Neural progenitor cell (in vitro differentiated cells): ENCODE results near the gene WDR20. TPM values are rescaled to one million over a fixed set of nuclear protein-coding genes. Genes with fewer than 3 reads are reported as not detected.

Experiments
- DNase-seq: peaks from one replicate; pipeline ENCODE4 v3.0.0-alpha.2; 2016; ENCODE audit warnings: low spot score
- H2AFZ ChIP-seq: fragments of 200-600 bp; sonication (generic); replicated peaks from 2 replicates; pipeline ENCODE4 v1.6.1; 2016; ENCODE audit warnings: antibody characterized with exemption
- H3F3A ChIP-seq: fragments of 200-600 bp; sonication (generic); 2 replicates; pipeline ENCODE4 v1.6.1; 2016; ENCODE audit warnings: antibody characterized with exemption, low read depth
- H3K27ac ChIP-seq: fragments of 200-600 bp; sonication (generic); 2 replicates; pipeline ENCODE4 v1.5.1; 2016; ENCODE audit warnings: mild to moderate bottlenecking
- H3K27me3 ChIP-seq: fragments of 200-600 bp; sonication (generic); 2 replicates; pipeline ENCODE4 v1.6.1; 2016; ENCODE audit warnings: mild to moderate bottlenecking, moderate library complexity
- H3K36me3 ChIP-seq: fragments of 200-600 bp; sonication (generic); 2 replicates; pipeline ENCODE4 v1.5.1; 2016
- H3K4me1 ChIP-seq: fragments of 200-600 bp; sonication (generic); 2 replicates; pipeline ENCODE4 v1.6.1; 2016; ENCODE audit warnings: mixed run types
- H3K4me2 ChIP-seq: fragments of 200-600 bp; sonication (generic); 2 replicates; pipeline ENCODE4 v1.6.1; 2016
- H3K4me3 ChIP-seq: fragments of 200-600 bp; sonication (generic); 2 replicates; pipeline ENCODE4 v1.5.1; 2016
- H3K79me2 ChIP-seq: fragments of 200-600 bp; sonication (generic); 2 replicates; pipeline ENCODE4 v1.6.1; 2016; ENCODE audit warnings: low read depth
- H3K9ac ChIP-seq: fragments of 200-600 bp; sonication (generic); 2 replicates; pipeline ENCODE4 v1.6.1; 2016
- H3K9me3 ChIP-seq: fragments of 200-600 bp; sonication (generic); 2 replicates; pipeline ENCODE4 v1.5.1; 2016; ENCODE audit warnings: low read depth
- H4K20me1 ChIP-seq: fragments of 200-600 bp; sonication (generic); 2 replicates; pipeline ENCODE4 v1.6.1; 2016; ENCODE audit warnings: low read depth
- H3K27ac Mint-ChIP-seq: 3 replicates; pipeline ENCODE4 v1.8.0; 2021; ENCODE audit warnings: mixed read lengths
- H3K27me3 Mint-ChIP-seq: 2 replicates; pipeline ENCODE4 v1.8.0; 2022; ENCODE audit warnings: low read depth, mild to moderate bottlenecking, inconsistent platforms, moderate library complexity, mixed read lengths; ENCODE audit not compliant: insufficient read depth
- H3K36me3 Mint-ChIP-seq: 3 replicates; pipeline ENCODE4 v1.8.0; 2021; ENCODE audit warnings: mixed read lengths
- H3K4me1 Mint-ChIP-seq: 3 replicates; pipeline ENCODE4 v1.8.0; 2021; ENCODE audit warnings: mixed read lengths
- H3K4me3 Mint-ChIP-seq: 3 replicates; pipeline ENCODE4 v1.8.0; 2021; ENCODE audit warnings: mild to moderate bottlenecking, moderate library complexity, mixed read lengths
- H3K9me3 Mint-ChIP-seq: 3 replicates; pipeline ENCODE4 v1.8.0; 2020; ENCODE audit warnings: mixed read lengths
- EZH2 ChIP-seq: fragments of 200-600 bp; sonication (generic); IDR thresholded peaks from 2 replicates; pipeline ENCODE4 v1.6.1; 2017; ENCODE audit warnings: antibody characterized with exemption, mild to moderate bottlenecking, moderate library complexity
- EZH2phosphoT487 ChIP-seq: fragments of 200-600 bp; sonication (generic); IDR thresholded peaks from 2 replicates; pipeline ENCODE4 v1.6.1; 2017; ENCODE audit warnings: antibody characterized with exemption
- total RNA-seq: library from RNA; depleted of rRNA; stranded (reverse); fragments of >200 nt; gene quantifications from 2 replicates; pipeline ENCODE4 v1.2.3, GENCODE V29; 2015; ENCODE audit warnings: low replicate concordance
- TF ChIP-seq, protein P1 (sequence below): fragments of 200-600 bp; sonication (generic); IDR thresholded peaks from 2 replicates; pipeline ENCODE4 v1.5.1; 2017; ENCODE audit warnings: antibody characterized with exemption, mild to moderate bottlenecking

WDR20 gene
- total RNA-seq, 1 donor from 2014 or later = 22.4 TPM

DNA sequence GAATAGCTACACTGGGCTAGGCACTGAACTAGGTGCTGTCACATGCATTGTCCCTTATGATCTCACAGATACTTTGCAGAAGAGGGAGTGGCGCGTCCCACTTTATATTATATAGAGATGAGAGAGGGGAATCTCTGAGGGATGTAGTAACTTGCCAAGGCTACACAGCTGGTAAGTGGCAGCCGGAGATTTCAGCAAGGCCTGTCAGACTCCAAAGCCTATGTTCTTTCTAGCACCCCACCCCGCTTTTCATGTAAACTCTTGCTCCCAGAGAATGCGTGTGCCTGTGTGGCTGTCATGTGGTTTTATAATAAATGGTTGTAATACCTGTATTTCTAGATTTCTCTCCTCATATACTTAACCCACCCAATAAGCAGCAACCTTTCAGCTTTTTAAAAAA is 39.1 kb downstream of the WDR20 start:
- peaks cover 8% of the 10 kb centered on the region for H3K4me1 Mint-ChIP-seq
- H3K36me3 Mint-ChIP-seq = peaks cover 4% of the 10 kb centered on the region
- H3K4me3 Mint-ChIP-seq = no peak overlapping the region
- Histone ChIP-seq H3K4me1 (peaks cover 22% of the 10 kb centered on the region), H3K4me2 (no peak overlapping the region), H3K27ac (no peak overlapping the region), H3K4me3 (no peak overlapping the region), H4K20me1 (peaks cover 39% of the 10 kb centered on the region), H3F3A (peaks cover 12% of the 10 kb centered on the region), H2AFZ (no peak overlapping the region), H3K27me3 (no peaks in the 10 kb centered on the region), H3K79me2 (peaks cover 86% of the 10 kb centered on the region), H3K36me3 (no peaks in the 10 kb centered on the region), H3K9me3 (no peaks in the 10 kb centered on the region), H3K9ac (no peak overlapping the region)
- no peak for TF ChIP-seq EZH2
- TF ChIP-seq EZH2phosphoT487 = no peak
- TF ChIP-seq, protein P1, sequence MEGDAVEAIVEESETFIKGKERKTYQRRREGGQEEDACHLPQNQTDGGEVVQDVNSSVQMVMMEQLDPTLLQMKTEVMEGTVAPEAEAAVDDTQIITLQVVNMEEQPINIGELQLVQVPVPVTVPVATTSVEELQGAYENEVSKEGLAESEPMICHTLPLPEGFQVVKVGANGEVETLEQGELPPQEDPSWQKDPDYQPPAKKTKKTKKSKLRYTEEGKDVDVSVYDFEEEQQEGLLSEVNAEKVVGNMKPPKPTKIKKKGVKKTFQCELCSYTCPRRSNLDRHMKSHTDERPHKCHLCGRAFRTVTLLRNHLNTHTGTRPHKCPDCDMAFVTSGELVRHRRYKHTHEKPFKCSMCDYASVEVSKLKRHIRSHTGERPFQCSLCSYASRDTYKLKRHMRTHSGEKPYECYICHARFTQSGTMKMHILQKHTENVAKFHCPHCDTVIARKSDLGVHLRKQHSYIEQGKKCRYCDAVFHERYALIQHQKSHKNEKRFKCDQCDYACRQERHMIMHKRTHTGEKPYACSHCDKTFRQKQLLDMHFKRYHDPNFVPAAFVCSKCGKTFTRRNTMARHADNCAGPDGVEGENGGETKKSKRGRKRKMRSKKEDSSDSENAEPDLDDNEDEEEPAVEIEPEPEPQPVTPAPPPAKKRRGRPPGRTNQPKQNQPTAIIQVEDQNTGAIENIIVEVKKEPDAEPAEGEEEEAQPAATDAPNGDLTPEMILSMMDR = no peak
- H3K27ac Mint-ChIP-seq = no peak overlapping the region
- no peaks in the 10 kb centered on the region for H3K27me3 Mint-ChIP-seq
- DNase-seq = no peak
- H3K9me3 Mint-ChIP-seq = peaks cover 5% of the 10 kb centered on the region

DNA sequence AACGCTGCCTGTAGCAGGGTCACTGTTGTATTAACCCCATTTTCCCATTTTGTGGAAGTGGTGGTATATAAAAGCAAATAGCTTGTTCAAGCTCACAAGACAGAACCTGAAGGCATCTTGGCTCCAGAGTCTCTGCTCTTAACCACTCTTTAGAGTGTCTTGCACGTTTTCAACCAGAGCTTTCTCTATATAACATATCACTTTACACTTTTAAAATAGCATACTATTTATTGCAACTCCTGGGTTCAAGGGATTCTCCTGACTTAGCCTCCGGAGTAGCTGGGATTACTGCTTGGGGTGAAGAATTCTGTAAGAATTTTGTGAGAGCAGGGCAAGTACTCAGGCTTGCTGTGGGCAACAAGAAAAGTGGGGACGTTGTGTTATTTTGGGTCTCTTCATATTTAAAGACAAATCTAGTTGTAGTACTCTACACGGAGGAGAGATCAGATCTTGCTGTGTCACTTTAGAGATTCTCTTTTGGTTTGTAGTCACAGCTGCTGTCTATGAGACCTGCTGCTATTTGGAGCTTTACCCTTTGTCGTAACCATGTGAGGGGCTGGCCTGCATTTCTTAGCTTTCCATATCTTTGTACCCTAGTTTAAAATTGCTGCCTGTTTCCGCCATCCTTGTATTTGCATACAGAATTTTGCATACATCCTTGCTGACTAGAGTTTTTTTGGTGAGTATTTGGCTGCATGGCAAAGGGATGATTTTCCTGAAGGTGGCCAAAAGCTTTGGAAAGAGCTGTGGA is 40.7 kb downstream of the WDR20 start:
- peaks cover 55% of the 10 kb centered on the region for H4K20me1 ChIP-seq
- no peak overlapping the region for H3K4me3 ChIP-seq
- H3K27me3 ChIP-seq = no peaks in the 10 kb centered on the region
- no peak overlapping the region for H3K4me2 ChIP-seq
- H3K27ac ChIP-seq = peak overlapping the region; percentile 47
- H3K27ac Mint-ChIP-seq = no peak overlapping the region
- peaks cover 21% of the 10 kb centered on the region for H3F3A ChIP-seq
- DNase-seq = no peak
- TF ChIP-seq, protein P1 = no peak
- no peak for TF ChIP-seq EZH2phosphoT487
- TF ChIP-seq EZH2 = no peak
- H3K79me2 ChIP-seq = peaks cover 87% of the 10 kb centered on the region
- H3K4me3 Mint-ChIP-seq = no peak overlapping the region
- peaks cover 38% of the 10 kb centered on the region for H3K4me1 ChIP-seq
- no peak overlapping the region for H3K9ac ChIP-seq
- H3K36me3 ChIP-seq = no peaks in the 10 kb centered on the region
- peaks cover 2% of the 10 kb centered on the region for H3K36me3 Mint-ChIP-seq
- no peaks in the 10 kb centered on the region for H3K27me3 Mint-ChIP-seq
- peaks cover 20% of the 10 kb centered on the region for H3K4me1 Mint-ChIP-seq
- no peaks in the 10 kb centered on the region for H3K9me3 Mint-ChIP-seq
- H3K9me3 ChIP-seq = no peaks in the 10 kb centered on the region
- H2AFZ ChIP-seq = no peak overlapping the region

DNA sequence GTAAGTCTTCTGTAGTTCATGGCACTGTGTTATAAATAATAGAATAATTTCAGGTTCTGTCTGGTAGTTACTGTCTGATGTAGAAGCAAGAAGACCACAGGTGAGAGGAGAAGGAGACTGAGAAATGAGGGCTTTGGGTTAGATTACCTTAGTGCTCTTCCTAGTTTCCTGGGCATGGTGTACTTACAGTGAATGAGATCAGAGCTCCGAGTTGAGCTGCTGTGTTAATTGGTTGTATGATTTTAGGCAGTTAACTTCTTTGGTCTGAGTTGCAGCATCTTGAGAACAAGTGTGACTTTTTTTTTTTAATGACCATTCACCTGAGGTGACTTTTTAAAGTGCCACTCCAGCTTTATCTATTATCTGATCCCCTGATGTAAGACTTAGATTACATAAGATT is 41.5 kb downstream of the WDR20 start:
- no peak overlapping the region for H3K27ac Mint-ChIP-seq
- no peaks in the 10 kb centered on the region for H3K9me3 Mint-ChIP-seq
- Histone ChIP-seq H2AFZ (no peak overlapping the region), H3F3A (peaks cover 21% of the 10 kb centered on the region), H3K27me3 (no peaks in the 10 kb centered on the region), H3K4me1 (peaks cover 39% of the 10 kb centered on the region), H3K4me2 (no peak overlapping the region), H3K4me3 (no peak overlapping the region), H3K27ac (peak overlapping the region; percentile 47), H3K9ac (no peak overlapping the region), H3K79me2 (peaks cover 87% of the 10 kb centered on the region), H3K9me3 (no peaks in the 10 kb centered on the region), H3K36me3 (no peaks in the 10 kb centered on the region), H4K20me1 (peaks cover 61% of the 10 kb centered on the region)
- H3K36me3 Mint-ChIP-seq = peaks cover 2% of the 10 kb centered on the region
- peaks cover 25% of the 10 kb centered on the region for H3K4me1 Mint-ChIP-seq
- H3K4me3 Mint-ChIP-seq = no peak overlapping the region
- TF ChIP-seq EZH2 = no peak
- TF ChIP-seq EZH2phosphoT487 = no peak
- TF ChIP-seq, protein P1 = no peak
- no peak for DNase-seq
- H3K27me3 Mint-ChIP-seq = no peaks in the 10 kb centered on the region
